HG02885 (cell line): ENCODE measurements around the gene NTNG1.

Source experiments
- ATAC-seq: cut with Tn5 transposase; IDR thresholded peaks from one replicate; pipeline ENCODE4 v1.9.1; 2021; ENCODE audit warnings: mild to moderate bottlenecking; ENCODE audit not compliant: unreplicated experiment, poor library complexity

The NTNG1 gene

DNA sequence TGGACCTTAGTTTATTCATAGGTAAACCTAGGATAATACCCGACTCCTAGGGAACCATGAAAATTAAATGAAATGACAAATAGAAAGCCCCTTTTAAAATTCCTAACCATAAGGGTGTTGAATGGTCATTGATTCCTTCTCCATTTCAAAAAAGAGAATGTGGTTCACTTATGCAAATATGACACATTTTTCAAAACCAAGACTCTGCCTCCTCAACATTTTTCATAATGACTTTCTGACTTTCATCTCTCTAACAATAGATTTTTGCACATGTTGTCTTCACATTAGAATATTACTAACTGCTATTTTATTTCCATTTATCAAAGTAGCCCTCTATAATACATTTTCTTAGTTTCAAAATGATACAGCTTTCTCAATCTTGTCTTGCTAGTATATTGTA, 169.1 kb downstream of the NTNG1 start:
- peak; percentile 79 for ATAC-seq

DNA sequence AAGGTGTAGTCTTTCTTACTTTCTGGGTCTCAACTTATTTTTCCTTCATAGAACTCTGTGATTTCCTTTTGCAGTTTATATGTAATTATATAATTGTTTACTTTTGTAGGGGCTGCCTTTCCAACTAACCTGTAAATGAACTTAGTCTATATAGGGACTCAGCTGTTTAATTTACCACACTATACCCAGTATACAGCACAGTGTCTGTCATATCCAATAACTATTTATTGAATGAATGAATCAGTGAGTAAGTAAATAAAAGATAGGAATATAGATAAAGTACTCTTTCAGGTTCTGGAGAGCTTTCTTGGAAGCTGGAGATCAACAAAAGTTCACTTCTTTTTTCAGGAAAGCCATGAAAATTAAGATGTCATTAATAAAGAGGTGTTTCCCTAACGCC, 174.8 kb downstream of the NTNG1 start:
- ATAC-seq: no peak

DNA sequence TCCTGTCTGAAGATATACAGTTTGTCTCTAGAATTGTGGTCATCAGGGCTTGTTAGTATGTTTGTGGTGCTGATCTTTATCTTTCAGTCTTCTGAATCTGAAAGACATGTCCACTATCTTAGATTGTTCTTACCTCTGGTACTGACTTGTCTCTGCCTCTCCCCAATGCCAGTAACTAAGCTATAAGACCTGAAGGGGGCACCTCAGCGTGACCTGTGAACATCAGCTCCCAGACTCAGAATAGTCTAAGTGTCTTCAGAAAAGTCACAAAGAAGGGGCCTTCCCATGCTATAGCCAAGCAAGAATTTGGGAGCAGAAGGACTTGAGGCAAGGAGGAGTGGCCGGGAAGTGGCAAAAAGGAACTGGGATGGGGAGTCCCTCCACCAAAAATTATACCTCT, 178.1 kb downstream of the NTNG1 start:
- ATAC-seq: peak; percentile 46

DNA sequence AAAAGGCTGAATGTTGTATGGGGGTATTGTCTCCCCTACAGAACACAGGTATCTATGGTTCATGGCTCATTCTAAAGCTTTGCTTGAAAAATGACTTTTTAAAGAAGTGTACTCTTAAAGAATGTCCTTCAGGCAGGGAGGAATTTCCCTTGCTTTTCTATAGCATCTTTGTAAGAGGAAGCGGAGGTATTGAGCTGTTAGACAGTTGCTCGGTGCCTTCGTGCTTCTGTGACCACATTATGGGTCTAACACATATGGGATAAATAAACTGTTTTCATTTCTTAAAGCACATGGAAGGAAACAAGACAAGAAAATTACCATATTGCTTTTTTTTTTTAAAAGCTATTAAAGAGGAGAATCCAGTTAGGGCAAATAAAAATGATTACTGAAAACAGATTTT, 182.9 kb downstream of the NTNG1 start:
- no peak for ATAC-seq

DNA sequence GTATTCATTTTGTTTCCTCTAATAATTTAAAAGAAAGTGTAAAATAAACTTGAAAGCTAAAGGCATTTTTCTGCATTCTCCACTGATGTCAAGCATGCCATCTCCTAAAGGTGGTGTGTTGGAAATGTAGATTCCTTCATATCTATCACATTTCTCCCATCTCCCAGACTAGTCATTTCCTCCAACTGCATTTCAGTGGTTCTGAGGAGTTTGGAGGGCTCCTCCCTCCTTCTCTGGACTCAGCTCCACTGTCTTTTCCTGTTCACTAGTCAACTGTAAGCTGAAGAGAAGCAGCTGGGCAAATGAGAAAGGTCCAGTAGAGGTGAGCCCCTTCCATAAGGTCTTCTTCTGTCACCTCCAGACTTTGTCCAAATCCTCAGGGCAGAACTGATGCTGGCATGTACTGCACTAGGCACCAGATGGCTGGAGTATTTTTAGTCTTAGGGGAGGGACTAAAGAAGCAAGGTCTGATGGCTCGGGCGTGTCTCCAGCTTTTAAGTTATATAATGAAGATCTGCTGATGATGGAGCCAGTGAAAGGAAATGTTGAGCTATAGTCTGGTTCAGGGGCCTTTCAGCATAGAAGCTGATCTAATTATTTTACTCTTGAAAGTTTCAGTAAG, 186.1 kb downstream of the NTNG1 start:
- ATAC-seq: no peak

DNA sequence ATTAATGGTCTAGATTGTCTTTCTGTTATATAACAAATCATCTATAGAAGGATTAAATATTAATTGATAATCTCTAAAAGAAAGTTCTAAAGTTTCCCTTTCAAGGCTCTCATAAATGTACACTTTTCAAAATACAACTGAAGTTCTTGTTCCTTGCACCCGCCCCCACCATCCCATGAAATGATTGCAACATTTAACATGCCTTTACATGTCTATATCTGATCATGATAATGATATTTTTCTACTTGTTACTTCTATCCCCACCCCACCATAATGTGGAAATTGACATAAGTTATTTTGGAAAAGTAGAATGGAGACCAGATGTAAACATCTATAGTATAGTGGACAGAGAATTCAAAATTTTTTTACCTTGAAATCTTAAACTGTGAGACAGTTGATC, 186.6 kb downstream of the NTNG1 start:
- ATAC-seq: no peak

DNA sequence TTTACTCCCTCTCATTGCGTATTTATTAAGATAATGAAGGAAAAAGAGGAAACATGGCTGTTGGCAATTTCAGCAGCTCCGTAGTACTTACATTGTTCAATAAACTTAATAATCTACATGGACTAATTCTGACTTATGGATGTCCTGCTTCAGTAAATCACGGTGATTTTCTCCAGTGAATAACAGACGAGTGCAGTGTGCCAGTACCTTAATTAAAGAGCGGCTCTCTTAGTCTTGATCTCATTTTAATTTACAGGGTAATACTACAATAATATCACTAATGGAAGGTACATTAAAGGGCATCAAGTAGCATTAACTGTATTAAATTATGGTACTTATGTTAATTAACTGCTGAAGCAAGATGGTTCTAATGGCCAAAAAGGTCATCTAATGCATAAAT, 187.2 kb downstream of the NTNG1 start:
- ATAC-seq: no peak

DNA sequence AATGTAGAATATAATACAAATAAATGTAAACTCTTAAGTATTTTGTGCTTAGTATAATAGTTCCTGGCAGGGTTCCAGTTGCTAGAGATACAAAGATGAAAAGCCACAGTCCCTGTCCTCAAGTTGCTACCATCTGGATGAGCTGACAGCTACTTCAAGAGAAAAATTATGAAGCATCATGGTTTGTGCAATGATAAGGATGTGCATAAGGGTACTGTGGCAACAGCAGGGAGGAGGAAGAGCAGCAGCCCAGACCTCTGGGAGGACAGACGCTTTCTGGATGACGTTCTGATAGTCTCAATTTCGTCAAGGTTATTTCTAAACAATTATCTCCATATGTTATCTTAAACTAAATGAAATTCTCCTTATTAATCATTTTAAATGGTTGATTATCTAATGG, 198.9 kb downstream of the NTNG1 start:
- no peak for ATAC-seq

DNA sequence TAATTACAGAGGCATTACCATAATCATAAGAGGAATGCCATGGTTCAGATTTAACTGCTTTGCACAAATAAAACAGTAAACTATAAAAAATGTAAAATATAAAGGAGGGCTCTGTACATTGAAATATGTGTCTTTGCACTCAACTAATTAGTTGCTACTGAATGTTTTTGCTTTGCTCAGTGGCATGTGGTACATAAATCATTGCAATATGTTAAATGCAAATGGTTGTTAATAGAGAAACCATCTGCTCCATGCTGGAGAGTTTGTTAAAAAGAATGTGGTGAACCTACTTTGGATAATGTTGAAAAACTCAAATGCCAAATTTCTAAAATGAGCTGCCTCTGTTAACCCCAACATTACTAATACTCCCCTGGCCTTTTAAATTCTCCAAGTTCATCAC, 201.5 kb downstream of the NTNG1 start:
- no peak for ATAC-seq

DNA sequence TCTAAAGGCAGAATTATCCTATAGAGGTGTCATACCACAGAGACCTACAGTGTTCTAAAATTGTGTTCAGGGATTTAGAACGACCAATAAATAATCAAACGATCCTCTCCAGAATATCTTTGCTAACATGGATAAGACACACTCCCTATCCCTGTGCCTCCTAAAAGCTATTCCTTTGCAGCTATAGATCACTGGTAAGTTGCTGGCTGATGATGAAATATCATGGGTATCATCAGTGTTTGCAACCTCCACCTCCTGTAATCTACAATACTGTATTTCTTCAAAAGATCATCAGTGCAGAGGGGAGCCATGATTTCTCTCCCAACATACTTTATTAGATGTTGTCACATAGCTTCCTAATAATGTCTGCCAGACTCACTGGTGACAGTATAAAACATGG, 201.9 kb downstream of the NTNG1 start:
- ATAC-seq: no peak

DNA sequence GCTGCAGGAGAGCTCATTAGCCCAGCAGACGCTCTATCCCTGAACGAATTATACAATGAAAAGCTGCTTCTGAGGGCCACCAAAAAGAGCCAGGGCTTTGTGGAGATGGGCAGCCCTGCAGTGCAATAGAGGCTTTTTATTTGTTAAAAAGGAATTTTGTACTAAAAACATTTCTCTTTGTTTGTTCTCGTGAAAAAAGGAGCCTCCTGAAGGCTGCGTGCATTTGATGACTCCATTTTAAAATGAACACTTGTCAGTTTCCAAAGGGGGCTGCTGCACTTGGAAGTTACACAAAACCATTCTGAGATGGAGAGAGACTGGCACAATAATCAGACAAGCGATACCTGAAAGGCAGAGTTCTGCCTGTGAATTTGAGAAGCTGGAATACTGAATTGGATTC, 202.8 kb downstream of the NTNG1 start:
- ATAC-seq: no peak

DNA sequence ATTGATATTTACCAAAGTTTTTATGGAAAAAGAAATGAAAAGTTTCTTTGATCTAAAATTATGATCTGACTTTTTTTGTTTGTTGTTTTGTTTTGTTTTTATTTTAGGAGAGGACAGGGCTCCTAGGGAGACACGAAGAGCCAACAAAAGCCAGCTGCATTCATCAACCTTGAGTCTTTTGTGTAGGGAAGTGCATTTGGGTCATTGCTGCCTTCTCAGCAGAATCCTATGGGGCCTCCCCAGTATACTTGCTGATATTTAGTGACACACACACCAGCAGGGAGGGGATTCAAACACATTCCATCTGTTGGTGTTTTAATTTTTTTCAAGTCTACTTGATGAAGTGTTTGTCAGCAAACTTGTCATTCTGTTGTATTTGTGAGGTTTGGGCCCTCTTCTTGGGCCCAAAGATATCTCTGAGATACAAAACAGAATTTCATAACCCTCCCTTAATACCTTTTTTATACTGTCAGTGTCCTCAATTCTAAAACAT, 203.5 kb downstream of the NTNG1 start:
- no peak for ATAC-seq

DNA sequence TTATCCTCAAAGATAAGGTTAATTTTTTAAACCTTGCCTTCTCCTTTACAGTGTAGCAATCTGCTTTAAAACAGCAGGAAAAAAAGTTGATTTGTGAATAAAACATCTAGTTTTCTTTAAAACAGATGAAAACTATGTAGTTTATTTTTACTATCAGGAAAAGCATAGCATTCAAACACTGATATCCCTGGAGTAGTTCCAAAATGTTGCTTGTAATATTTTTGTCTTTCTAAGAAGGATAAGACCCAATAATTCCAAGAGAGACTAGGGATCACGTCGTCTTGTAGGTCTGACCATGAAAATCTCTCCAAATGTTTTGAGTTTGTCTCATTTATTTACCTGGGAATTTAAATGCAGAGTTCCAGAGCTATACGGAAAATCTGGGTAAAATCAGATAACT, 204.0 kb downstream of the NTNG1 start:
- ATAC-seq: no peak

DNA sequence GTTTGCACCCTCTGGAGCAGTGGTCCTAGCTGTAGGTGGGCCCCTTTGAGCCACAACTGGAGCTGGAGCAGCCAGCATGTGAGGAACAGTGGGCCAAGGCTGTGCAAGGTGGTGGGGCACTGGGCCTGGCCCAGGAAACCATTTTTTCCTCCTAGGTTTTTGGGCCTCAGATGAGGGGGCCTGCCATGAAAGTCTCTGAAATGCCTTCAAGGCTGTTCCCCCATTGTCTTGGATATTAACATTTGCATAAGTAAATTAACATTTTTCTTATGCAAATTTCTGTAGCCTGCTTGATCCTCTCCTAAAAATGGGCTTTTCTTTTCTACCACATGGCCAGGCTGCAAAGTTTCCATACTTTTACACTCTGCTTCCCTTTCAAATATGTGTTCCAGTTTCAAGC, 212.0 kb downstream of the NTNG1 start:
- no peak for ATAC-seq

DNA sequence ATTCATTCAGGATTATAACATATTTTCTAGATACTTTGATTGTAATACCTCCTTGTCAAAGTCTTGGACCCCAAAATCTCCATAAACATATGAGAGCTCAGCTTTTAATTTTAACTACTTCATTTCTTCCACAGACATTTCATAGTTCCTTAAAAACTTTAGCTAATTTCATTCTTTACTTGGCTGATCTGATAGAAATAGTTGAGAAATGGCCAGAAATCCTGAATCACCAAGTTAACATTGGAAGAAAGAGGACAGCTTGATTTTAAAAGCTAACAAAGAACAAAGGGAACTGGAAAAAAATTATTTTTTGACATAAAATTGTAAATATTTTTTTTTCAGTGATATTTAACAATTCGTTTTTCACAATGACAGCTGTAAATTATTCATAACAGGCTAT, 216.5 kb downstream of the NTNG1 start:
- ATAC-seq: no peak

DNA sequence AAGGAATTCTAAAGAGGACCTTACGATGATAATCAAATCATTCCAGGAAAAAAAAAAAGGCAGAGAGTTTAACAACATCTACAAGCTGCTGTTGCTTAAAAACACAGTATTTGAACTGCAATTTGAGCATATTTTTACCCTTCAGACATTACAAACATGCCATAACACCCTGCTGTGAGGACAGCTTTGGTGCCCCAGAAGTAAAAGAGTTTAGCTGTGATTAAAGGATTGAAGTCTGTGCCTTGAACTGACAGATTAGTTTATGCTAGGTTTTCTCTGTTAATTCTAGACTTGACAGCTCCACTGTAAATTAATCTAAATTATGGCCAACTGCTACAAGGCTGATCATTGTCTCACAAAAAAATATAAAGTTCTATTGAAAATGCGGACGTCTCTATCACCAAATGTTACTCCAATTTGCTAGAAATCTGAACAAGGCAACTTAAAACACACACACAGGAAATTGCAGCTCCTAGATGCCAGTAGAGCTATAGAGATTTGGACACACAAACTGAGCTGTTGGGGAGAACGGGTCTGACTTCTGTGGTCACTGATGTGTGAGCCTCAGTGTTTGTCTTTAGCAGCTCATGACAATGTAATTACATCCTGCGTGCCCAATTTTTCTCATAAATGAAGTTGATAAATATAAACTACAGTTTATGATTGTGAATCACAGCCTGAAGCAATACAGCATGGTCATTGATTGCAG, 217.9 kb downstream of the NTNG1 start:
- ATAC-seq: peak; percentile 28

DNA sequence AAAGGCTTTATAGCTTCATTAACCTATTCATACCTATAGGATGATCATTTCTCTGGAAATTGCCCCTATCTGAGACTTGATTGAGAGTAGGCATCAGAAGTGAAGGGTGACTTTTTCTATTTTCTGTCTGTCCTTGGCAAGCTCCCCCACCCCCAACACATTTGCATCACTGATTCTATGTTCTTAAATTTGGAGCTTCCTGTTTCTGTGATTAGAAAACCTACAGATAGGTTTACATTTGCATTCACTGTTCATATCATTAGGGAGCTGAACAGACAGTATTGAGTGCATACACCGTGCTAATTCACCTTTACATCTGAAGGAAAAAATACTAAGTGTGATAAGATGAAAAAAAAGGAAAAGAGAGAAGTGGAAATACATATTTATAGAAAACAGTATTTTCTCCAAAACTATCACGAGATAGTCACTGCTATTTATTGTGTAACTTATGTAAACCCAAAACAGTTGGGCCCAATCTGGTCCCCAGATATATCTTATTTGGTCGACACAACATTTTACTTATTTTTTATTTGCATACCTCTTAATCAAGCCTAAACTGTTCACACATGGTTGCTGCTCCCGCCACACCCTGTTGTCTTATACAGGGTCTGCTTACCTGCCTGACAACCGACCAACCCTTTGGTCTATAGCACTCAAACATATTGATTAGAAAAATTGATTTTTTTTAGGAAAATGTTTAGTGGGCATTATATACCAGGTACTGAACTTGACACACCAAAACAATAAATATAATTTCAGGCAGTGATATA, 218.8 kb downstream of the NTNG1 start:
- peak; percentile 61 for ATAC-seq

DNA sequence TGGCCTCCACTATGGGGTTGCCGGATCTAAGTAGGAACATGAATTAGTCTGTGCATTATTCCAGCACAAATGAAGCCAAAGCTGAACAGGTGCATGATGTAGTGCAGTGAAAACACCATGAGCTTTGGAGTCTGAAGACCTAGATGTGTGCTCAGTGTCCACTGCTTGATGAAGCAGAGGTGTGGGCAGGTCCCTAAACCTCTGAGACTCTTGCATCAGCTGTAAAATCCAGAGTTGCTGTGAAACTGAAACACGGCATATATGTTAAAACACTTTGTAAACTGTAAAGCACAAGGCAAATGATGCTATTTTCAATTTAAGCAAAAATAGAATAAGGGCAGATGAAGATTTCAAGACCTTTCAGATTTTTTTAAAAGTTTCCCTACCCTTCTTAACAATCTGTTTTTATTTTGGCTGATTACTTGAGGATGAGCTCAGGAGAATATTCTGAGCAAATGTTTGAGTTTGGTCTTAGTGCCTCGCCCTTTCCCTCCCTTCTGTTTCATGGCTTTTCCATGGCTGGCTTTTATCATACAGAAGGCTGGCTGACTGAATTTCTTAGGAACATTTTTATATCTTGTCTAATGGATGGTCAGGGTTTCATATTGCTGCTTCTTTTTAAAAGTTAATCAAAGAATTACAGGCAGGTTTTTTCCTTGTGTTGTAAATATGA, 221.8 kb downstream of the NTNG1 start:
- peak; percentile 81 for ATAC-seq

DNA sequence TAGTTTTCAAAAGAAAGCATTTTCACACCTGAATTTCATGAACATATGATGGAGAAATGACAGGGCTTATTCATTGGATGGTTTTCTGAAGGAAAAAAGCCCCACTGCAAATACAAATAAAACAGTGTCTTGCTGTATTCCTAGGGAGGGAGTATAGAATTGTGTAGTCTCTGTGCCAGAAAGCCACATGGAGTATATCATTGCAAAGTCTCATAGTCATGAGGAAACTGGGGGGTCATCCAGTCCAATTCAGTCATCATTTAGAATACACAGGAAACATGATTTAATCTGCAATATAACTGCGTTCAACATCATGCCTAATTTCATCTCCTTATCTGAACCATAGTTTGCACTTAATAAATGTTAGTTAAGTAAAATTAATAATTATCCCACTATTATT, 222.3 kb downstream of the NTNG1 start:
- no peak for ATAC-seq

DNA sequence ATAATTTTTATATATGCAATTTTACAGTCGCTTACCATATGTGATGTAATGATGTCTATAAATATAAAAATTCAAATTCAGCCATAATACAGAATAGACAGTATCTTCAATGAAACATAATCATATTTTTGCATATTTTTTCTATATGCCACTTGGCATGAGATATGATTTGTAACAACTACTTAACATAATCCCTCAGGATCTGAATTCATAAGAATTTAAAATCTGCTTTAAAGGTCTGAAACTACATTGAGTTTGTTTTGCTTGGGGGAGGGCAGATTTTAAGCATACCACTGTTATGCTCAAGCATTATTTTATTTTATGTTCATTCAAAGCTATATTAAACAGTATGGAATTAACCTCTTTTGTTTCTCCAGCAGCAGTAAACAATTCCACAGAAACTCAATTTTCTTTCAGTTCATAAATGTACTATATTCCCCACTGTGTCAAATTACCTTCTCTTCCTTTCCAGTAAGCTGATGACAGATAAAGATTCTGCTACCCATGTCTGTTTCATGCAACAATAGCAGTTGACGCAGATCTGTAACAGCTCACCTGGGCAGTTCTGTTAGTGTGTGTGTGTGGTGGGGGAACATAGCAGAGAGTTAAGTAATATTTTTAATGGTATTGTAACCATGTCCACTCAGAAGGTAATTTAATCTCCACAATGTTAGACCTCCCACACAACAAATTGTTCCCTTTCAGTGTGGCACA, 224.8 kb downstream of the NTNG1 start:
- no peak for ATAC-seq
